ENCODE measurements around the gene NLRP4.

DNA sequence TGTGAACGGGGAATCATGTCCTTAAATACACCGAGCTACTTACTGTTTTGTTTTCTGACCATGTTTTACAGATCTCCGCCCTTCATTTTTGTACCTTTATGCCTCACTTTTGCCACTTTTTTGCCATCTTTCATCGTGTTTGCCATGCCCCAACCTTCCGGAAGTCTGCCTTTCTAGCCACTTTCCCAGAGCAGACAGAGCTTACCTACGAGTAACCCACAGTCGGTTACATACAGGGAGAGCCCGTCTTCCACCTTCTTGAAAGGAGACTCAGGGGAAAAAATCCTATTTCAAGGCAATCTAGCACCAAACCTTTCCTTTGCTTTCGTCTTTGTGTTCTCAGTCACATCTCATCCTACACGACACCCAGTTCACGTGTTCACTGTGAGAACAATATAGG lies 41.3 kb upstream of the NLRP4 start:
- TF ChIP-seq, protein P1, sequence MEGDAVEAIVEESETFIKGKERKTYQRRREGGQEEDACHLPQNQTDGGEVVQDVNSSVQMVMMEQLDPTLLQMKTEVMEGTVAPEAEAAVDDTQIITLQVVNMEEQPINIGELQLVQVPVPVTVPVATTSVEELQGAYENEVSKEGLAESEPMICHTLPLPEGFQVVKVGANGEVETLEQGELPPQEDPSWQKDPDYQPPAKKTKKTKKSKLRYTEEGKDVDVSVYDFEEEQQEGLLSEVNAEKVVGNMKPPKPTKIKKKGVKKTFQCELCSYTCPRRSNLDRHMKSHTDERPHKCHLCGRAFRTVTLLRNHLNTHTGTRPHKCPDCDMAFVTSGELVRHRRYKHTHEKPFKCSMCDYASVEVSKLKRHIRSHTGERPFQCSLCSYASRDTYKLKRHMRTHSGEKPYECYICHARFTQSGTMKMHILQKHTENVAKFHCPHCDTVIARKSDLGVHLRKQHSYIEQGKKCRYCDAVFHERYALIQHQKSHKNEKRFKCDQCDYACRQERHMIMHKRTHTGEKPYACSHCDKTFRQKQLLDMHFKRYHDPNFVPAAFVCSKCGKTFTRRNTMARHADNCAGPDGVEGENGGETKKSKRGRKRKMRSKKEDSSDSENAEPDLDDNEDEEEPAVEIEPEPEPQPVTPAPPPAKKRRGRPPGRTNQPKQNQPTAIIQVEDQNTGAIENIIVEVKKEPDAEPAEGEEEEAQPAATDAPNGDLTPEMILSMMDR (IDR thresholded peaks at IDR 0.05) = no peak
- TF ChIP-seq POLR2A (IDR thresholded peaks at IDR 0.05) = no peak
